Chondrocyte (in vitro differentiated cells): ENCODE data around the gene NXF3. TPM values are rescaled to one million over a fixed set of nuclear protein-coding genes. Genes with fewer than 3 reads are reported as not detected.
"Not testable (repeated sequence)": the region's sequence is repeated elsewhere in the genome, so short reads cannot be mapped to it uniquely, and the experiment has no call there.

Experiments used
- DNase-seq: peaks from one replicate; pipeline ENCODE4 v3.0.0; 2021; ENCODE audit warnings: mixed read lengths, low spot score
- H3K27ac Mint-ChIP-seq: one replicate; pipeline ENCODE4 v1.8.0; 2021; ENCODE audit warnings: mild to moderate bottlenecking, moderate library complexity, mixed read lengths; ENCODE audit not compliant: unreplicated experiment
- H3K27me3 Mint-ChIP-seq: 2 replicates; pipeline ENCODE4 v1.8.0; 2021; ENCODE audit warnings: low read depth, mixed read lengths
- H3K36me3 Mint-ChIP-seq: 2 replicates; pipeline ENCODE4 v1.8.0; 2021; ENCODE audit warnings: low read depth, mixed read lengths
- H3K4me1 Mint-ChIP-seq: 2 replicates; pipeline ENCODE4 v1.8.0; 2021; ENCODE audit warnings: low read depth, mild to moderate bottlenecking, mixed read lengths
- H3K4me3 Mint-ChIP-seq: one replicate; pipeline ENCODE4 v1.8.0; 2021; ENCODE audit warnings: mild to moderate bottlenecking, moderate library complexity, mixed read lengths; ENCODE audit not compliant: unreplicated experiment
- H3K9me3 Mint-ChIP-seq: 2 replicates; pipeline ENCODE4 v1.8.0; 2021; ENCODE audit warnings: low read depth, mixed read lengths
- total RNA-seq: library from RNA; stranded (reverse); gene quantifications from 3 replicates; pipeline ENCODE4 v1.2.1, GENCODE V29; 2021
- TF ChIP-seq, protein P1 (sequence below): fragments of 200-600 bp; sonication (generic); IDR thresholded peaks from 2 replicates; pipeline ENCODE4 v1.5.0; 2021; ENCODE audit warnings: antibody characterized with exemption, mild to moderate bottlenecking, moderate library complexity

Gene NXF3
- total RNA-seq, 1 donor from 2014 or later = 0.10 TPM

DNA sequence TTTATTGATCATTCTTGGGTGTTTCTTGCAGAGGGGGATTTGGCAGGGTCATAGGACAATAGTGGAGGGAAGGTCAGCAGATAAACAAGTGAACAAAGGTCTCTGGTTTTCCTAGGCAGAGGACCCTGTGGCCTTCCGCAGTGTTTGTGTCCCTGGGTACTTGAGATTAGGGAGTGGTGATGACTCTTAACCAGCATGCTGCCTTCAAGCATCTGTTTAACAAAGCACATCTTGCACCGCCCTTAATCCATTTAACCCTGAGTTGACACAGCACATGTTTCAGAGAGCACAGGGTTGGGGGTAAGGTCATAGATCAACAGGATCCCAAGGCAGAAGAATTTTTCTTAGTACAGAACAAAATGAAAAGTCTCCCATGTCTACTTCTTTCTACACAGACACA lies 10.9 kb upstream of the NXF3 start:
- H3K4me3 Mint-ChIP-seq, H3K27ac Mint-ChIP-seq, DNase-seq, H3K36me3 Mint-ChIP-seq, H3K27me3 Mint-ChIP-seq, H3K9me3 Mint-ChIP-seq: not testable (repeated sequence)
- peaks cover 13% of the 10 kb centered on the region for H3K4me1 Mint-ChIP-seq

GRCh38 chrX:103101299-103102042 lies 8.5 kb upstream of the NXF3 start:
- DNase-seq = no peak
- no peaks in the 10 kb centered on the region for H3K36me3 Mint-ChIP-seq
- no peak overlapping the region for H3K4me3 Mint-ChIP-seq
- H3K4me1 Mint-ChIP-seq = peaks cover 8% of the 10 kb centered on the region
- no peak overlapping the region for H3K27ac Mint-ChIP-seq
- TF ChIP-seq, protein P1, sequence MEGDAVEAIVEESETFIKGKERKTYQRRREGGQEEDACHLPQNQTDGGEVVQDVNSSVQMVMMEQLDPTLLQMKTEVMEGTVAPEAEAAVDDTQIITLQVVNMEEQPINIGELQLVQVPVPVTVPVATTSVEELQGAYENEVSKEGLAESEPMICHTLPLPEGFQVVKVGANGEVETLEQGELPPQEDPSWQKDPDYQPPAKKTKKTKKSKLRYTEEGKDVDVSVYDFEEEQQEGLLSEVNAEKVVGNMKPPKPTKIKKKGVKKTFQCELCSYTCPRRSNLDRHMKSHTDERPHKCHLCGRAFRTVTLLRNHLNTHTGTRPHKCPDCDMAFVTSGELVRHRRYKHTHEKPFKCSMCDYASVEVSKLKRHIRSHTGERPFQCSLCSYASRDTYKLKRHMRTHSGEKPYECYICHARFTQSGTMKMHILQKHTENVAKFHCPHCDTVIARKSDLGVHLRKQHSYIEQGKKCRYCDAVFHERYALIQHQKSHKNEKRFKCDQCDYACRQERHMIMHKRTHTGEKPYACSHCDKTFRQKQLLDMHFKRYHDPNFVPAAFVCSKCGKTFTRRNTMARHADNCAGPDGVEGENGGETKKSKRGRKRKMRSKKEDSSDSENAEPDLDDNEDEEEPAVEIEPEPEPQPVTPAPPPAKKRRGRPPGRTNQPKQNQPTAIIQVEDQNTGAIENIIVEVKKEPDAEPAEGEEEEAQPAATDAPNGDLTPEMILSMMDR = no peak
- H3K27me3 Mint-ChIP-seq = no peaks in the 10 kb centered on the region
- H3K9me3 Mint-ChIP-seq = no peaks in the 10 kb centered on the region

- no peak overlapping the region for H3K4me3 Mint-ChIP-seq
- TF ChIP-seq, protein P1 = no peak
- no peak for DNase-seq
- H3K27me3 Mint-ChIP-seq = no peaks in the 10 kb centered on the region
- no peaks in the 10 kb centered on the region for H3K36me3 Mint-ChIP-seq
- H3K4me1 Mint-ChIP-seq = peaks cover 8% of the 10 kb centered on the region
- H3K27ac Mint-ChIP-seq = no peak overlapping the region
- no peaks in the 10 kb centered on the region for H3K9me3 Mint-ChIP-seq
These were observed 7.5 kb upstream of the NXF3 start for GRCh38 chrX:103100484-103100883.

- Mint-ChIP-seq H3K4me1 (peaks cover 8% of the 10 kb centered on the region), H3K9me3 (no peaks in the 10 kb centered on the region), H3K27me3 (no peaks in the 10 kb centered on the region), H3K27ac (no peak overlapping the region), H3K36me3 (no peaks in the 10 kb centered on the region), H3K4me3 (no peak overlapping the region)
- TF ChIP-seq, protein P1 = no peak
- DNase-seq = no peak
These were observed 6.7 kb upstream of the NXF3 start for GRCh38 chrX:103099691-103100090.

DNA sequence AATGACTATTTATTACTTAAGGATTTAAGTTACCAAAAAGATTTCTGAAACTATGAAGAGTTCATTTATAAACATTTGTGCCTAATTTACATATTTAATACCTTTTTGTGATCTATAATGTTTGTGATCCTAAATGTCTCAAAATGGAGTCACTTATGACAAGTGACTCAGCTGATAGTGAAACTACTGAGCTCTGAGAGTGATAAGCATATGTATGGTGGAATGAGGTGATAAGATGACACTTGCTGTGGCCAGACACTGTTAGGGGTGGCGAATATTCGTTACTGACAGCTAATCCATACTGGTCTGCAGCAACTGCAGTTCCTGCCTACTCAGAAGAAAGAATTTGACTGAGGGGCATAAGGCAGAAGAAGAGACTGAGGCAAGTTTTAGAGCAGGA lies 5.5 kb upstream of the NXF3 start:
- Mint-ChIP-seq H3K36me3 (no peaks in the 10 kb centered on the region), H3K27me3 (no peaks in the 10 kb centered on the region), H3K4me1 (peaks cover 8% of the 10 kb centered on the region), H3K9me3 (no peaks in the 10 kb centered on the region), H3K4me3 (no peak overlapping the region), H3K27ac (no peak overlapping the region)
- TF ChIP-seq, protein P1 = no peak
- no peak for DNase-seq

GRCh38 chrX:103081051-103081450 lies 11.9 kb downstream of the NXF3 start:
- Mint-ChIP-seq H3K27me3 (peaks cover 3% of the 10 kb centered on the region), H3K9me3 (peaks cover 4% of the 10 kb centered on the region), H3K36me3 (no peaks in the 10 kb centered on the region), H3K27ac (no peak overlapping the region), H3K4me1 (no peaks in the 10 kb centered on the region), H3K4me3 (no peak overlapping the region)
- no peak for DNase-seq
- TF ChIP-seq, protein P1 = no peak
